Choroid plexus epithelial cell (primary cell): ENCODE measurements around the gene KCNAB1.

Experiments
- DNase-seq: peaks from one replicate; pipeline ENCODE4 v3.0.0-alpha.2; 2010; ENCODE audit warnings: low read depth
- H3K4me3 ChIP-seq: 2 replicates; pipeline ENCODE4 v1.5.1; 2011; ENCODE audit warnings: low read depth, mild to moderate bottlenecking, control low read depth, low read length, moderate library complexity
- CTCF ChIP-seq: conservative IDR thresholded peaks from 2 replicates; pipeline ENCODE4 v1.5.1; 2011; ENCODE audit warnings: low read depth, mild to moderate bottlenecking, control low read depth, inconsistent platforms, low read length, moderate library complexity

KCNAB1 gene

GRCh38 chr3:156332304-156332703, 211.9 kb downstream of the KCNAB1 start:
- TF ChIP-seq CTCF, result no peak
- no peak overlapping the region for H3K4me3 ChIP-seq
- DNase-seq, result no peak

- TF ChIP-seq CTCF, result no peak
- DNase-seq, result no peak
- no peak overlapping the region for H3K4me3 ChIP-seq
Measured at GRCh38 chr3:156334841-156335545, 214.6 kb downstream of the KCNAB1 start.

DNA sequence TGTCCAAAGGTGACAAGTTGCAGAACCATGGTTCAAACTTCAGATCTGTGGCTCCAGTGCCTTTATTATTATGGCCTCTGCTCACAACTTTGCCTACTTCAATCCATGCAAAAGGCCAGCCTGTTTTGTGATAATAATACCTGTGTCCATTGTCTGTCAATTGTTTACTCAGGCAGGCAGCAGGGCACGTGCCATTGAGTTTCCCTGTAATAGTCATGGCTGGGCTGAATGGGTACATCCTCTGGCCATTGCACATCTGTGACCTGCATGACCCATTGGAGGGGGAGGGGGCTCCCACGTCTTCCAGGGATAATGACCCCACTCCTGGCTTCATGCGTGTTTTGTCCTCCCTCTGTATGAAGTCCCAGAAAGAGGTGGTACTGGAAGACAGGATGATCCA, 219.1 kb downstream of the KCNAB1 start:
- no peak for DNase-seq
- H3K4me3 ChIP-seq, result no peak overlapping the region
- no peak for TF ChIP-seq CTCF

- TF ChIP-seq CTCF, result no peak
- no peak for DNase-seq
- no peak overlapping the region for H3K4me3 ChIP-seq
Measured at GRCh38 chr3:156341332-156341731, 221.0 kb downstream of the KCNAB1 start.

DNA sequence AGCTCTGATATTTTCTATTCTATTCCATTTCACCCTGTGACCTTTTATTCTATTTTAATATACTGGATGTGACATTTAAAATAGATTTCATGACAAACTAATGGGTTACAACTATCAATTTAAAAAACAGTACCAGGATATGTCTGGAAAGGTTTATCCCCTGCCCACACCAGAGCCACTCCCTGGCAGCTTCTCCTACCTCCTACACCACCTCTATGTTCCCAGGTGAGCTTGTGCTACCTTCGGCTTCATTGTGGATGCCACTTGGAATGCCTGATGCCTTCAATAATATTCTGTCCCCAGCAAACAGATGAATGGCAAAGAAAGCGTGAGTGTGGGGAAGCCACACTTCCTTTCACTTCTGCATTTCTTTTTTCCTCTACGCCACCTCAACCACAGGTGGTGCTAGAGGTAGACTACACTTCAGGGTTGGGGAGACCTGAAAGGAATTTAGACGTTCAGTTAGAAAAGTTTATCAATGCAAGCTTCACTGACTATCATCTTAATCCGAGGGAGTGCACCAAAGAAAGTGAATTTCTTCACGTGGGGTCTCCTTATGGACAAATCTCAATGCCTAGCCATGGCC, 221.5 kb downstream of the KCNAB1 start:
- TF ChIP-seq CTCF, result no peak
- H3K4me3 ChIP-seq, result no peak overlapping the region
- DNase-seq, result no peak

GRCh38 chr3:156344215-156344614, 223.8 kb downstream of the KCNAB1 start:
- H3K4me3 ChIP-seq, result no peak overlapping the region
- no peak for DNase-seq
- no peak for TF ChIP-seq CTCF

- no peak overlapping the region for H3K4me3 ChIP-seq
- no peak for TF ChIP-seq CTCF
- DNase-seq, result no peak
Measured at GRCh38 chr3:156349111-156349510, 228.7 kb downstream of the KCNAB1 start.
